Breast epithelium (tissue), 3 donors: Measurements from ENCODE around the gene P2RY13.

ENCODE experiments used
- POLR2A ChIP-seq: fragments of 450-650 bp; IDR thresholded peaks from one replicate; pipeline ENCODE4 v1.6.1; 2016; ENCODE audit warnings: antibody characterized with exemption, mild to moderate bottlenecking, moderate library complexity
- POLR2AphosphoS5 ChIP-seq, 3 donors: sonication (generic); formaldehyde crosslinking; IDR thresholded peaks; one replicate each; pipeline ENCODE4 v1.6.1; 2017; ENCODE audit warnings: antibody characterized with exemption in 3 of 3
- TF ChIP-seq, protein P1 (sequence below), 3 donors: fragments of 450-650 bp; IDR thresholded peaks; one replicate each; pipeline ENCODE4 v1.5.1; 2016 to 2017; ENCODE audit warnings: antibody characterized with exemption in 3 of 3, mild to moderate bottlenecking in 3 of 3, moderate library complexity in 3 of 3

DNA sequence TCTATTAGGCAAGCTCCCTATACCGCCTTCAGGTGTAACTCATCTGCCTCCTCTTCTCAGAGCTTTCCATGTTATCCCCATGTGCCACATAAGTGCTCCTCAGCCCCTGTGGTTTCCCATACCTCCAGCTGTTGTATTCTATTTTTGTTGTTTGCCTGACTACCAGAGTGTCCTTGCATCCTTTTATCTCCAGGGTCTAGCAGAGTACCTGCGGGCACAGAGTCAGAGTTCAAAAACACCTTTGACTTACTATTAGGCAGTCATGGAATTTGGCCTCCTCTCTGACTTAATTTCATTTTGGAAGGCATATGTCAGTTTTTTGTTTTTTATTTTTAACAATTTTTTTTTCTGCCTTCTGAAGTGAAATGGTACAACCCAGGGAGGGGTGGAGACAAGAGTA lies 19.8 kb downstream of the P2RY13 start:
- no peak for TF ChIP-seq POLR2AphosphoS5 (IDR thresholded peaks at IDR 0.05)
- TF ChIP-seq POLR2A, result no peak
- TF ChIP-seq, protein P1, sequence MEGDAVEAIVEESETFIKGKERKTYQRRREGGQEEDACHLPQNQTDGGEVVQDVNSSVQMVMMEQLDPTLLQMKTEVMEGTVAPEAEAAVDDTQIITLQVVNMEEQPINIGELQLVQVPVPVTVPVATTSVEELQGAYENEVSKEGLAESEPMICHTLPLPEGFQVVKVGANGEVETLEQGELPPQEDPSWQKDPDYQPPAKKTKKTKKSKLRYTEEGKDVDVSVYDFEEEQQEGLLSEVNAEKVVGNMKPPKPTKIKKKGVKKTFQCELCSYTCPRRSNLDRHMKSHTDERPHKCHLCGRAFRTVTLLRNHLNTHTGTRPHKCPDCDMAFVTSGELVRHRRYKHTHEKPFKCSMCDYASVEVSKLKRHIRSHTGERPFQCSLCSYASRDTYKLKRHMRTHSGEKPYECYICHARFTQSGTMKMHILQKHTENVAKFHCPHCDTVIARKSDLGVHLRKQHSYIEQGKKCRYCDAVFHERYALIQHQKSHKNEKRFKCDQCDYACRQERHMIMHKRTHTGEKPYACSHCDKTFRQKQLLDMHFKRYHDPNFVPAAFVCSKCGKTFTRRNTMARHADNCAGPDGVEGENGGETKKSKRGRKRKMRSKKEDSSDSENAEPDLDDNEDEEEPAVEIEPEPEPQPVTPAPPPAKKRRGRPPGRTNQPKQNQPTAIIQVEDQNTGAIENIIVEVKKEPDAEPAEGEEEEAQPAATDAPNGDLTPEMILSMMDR (IDR thresholded peaks at IDR 0.05), result no peak
